Neuronal stem cell (in vitro differentiated cells): ENCODE data around the gene NTSR1.
A peak's percentile ranks its signal among the peaks of the same experiment; 100 is the strongest.

Experiments used
- DNase-seq: peaks from one replicate; pipeline ENCODE4 v3.0.0-alpha.2; 2013; ENCODE audit warnings: low spot score
- H2AFZ ChIP-seq: one replicate; pipeline ENCODE4 v1.6.1; 2013; ENCODE audit warnings: mild to moderate bottlenecking, low read length, inconsistent platforms
- H2AK5ac ChIP-seq: 2 replicates; pipeline ENCODE4 v1.6.1; 2013; ENCODE audit warnings: low read depth, mild to moderate bottlenecking, inconsistent platforms, low read length, moderate library complexity, mixed read lengths
- H2BK120ac ChIP-seq: 2 replicates; pipeline ENCODE4 v1.6.1; 2013; ENCODE audit warnings: low read depth, mild to moderate bottlenecking, inconsistent platforms, low read length, moderate library complexity, mixed read lengths
- H2BK12ac ChIP-seq: one replicate; pipeline ENCODE4 v1.6.1; 2013; ENCODE audit warnings: low read length, inconsistent platforms
- H2BK15ac ChIP-seq: 2 replicates; pipeline ENCODE4 v1.6.1; 2013; ENCODE audit warnings: mild to moderate bottlenecking, low read length, inconsistent platforms, mixed read lengths
- H2BK5ac ChIP-seq: one replicate; pipeline ENCODE4 v1.6.1; 2013; ENCODE audit warnings: inconsistent platforms, mild to moderate bottlenecking, low read length, moderate library complexity
- H3K14ac ChIP-seq: one replicate; pipeline ENCODE4 v1.6.1; 2013; ENCODE audit warnings: low read length, inconsistent platforms
- H3K18ac ChIP-seq: 2 replicates; pipeline ENCODE4 v1.6.1; 2013; ENCODE audit warnings: low read length, inconsistent platforms
- H3K23ac ChIP-seq: 2 replicates; pipeline ENCODE4 v1.6.1; 2013; ENCODE audit warnings: low read depth, mild to moderate bottlenecking, mixed read lengths, low read length, inconsistent platforms; ENCODE audit not compliant: poor library complexity
- H3K27ac ChIP-seq: replicated peaks from 3 replicates; pipeline ENCODE4 v1.5.1; 2013; ENCODE audit warnings: low read length, inconsistent platforms
- H3K27me3 ChIP-seq, 3 experiments: 2 replicates each; pipeline ENCODE4 v1.6.1; 2013; ENCODE audit warnings: low read length in 3 of 3, mild to moderate bottlenecking in 2 of 3, inconsistent platforms in 1 of 3, low read depth in 1 of 3, mixed read lengths in 1 of 3, moderate library complexity in 1 of 3; ENCODE audit not compliant: control insufficient read depth in 3 of 3, insufficient read depth in 3 of 3
- H3K36me3 ChIP-seq, 2 donors: replicated peaks in 1 of 2; 2 replicates each; pipeline ENCODE4 v1.6.1; 2013; ENCODE audit warnings: low read length in 2 of 2; ENCODE audit not compliant: control insufficient read depth in 2 of 2, insufficient read depth in 2 of 2
- H3K4ac ChIP-seq: 2 replicates; pipeline ENCODE4 v1.6.1; 2013; ENCODE audit warnings: inconsistent platforms, mild to moderate bottlenecking, low read length, moderate library complexity
- H3K4me1 ChIP-seq, 2 donors: 1 replicate in 1 of 2; 2 replicates in 1 of 2; pipeline ENCODE4 v1.6.1; 2013; ENCODE audit warnings: low read length in 2 of 2, low read depth in 1 of 2; ENCODE audit not compliant: control insufficient read depth in 2 of 2, insufficient read depth in 1 of 2
- H3K4me2 ChIP-seq: one replicate; pipeline ENCODE4 v1.6.1; 2013; ENCODE audit warnings: mild to moderate bottlenecking, low read length, inconsistent platforms; ENCODE audit not compliant: insufficient read depth, poor library complexity, severe bottlenecking
- H3K4me3 ChIP-seq, 2 donors: 2 replicates each; pipeline ENCODE4 v1.5.1; 2013; ENCODE audit warnings: low read length in 2 of 2, mild to moderate bottlenecking in 2 of 2, inconsistent platforms in 1 of 2, moderate library complexity in 1 of 2
- H3K79me1 ChIP-seq: one replicate; pipeline ENCODE4 v1.6.1; 2013; ENCODE audit warnings: low read depth, mild to moderate bottlenecking, inconsistent platforms, low read length, moderate library complexity
- H3K9ac ChIP-seq: one replicate; pipeline ENCODE4 v1.6.1; 2013; ENCODE audit warnings: mild to moderate bottlenecking, low read depth, low read length, inconsistent platforms; ENCODE audit not compliant: poor library complexity
- H3K9me3 ChIP-seq, 2 donors: replicated peaks in 1 of 2; 2 replicates each; pipeline versions ENCODE3 to v1.6.1; 2013; ENCODE audit warnings: low read length in 2 of 2, mild to moderate bottlenecking in 2 of 2, inconsistent platforms in 1 of 2, low read depth in 1 of 2, mixed read lengths in 1 of 2, moderate library complexity in 1 of 2; ENCODE audit not compliant: control insufficient read depth in 2 of 2, insufficient read depth in 1 of 2
- H4K8ac ChIP-seq: one replicate; pipeline ENCODE4 v1.6.1; 2013; ENCODE audit warnings: low read depth, mild to moderate bottlenecking, inconsistent platforms, low read length, moderate library complexity
- H4K91ac ChIP-seq: one replicate; pipeline ENCODE4 v1.6.1; 2013; ENCODE audit warnings: low read length, low read depth, mild to moderate bottlenecking, inconsistent platforms; ENCODE audit not compliant: poor library complexity
- WGBS, 2 donors: extraction: QIAGEN DNeasy Blood & Tissue Kit; methylation state at CpG; one replicate each; pipeline ENCODE4 v1.1.7; 2013; ENCODE audit warnings: missing lambda C conversion rate in 2 of 2, mixed read lengths in 1 of 2; ENCODE audit not compliant: insufficient read length in 2 of 2, insufficient replicate concordance in 1 of 2; ENCODE audit errors: extremely low coverage in 2 of 2; 5-methylcytosine and 5-hydroxymethylcytosine counted together

Gene NTSR1

GRCh38 chr20:62710886-62711702 lies 2.5 kb downstream of the NTSR1 start:
- Histone ChIP-seq H3K9ac (peak overlapping the region; percentile 60), H3K27me3 (peaks cover 18 to 87% (median 37%) of the 10 kb centered on the region in 3 experiments), H3K18ac (peak overlapping the region; percentile 87), H2BK12ac (no peak overlapping the region), H3K79me1 (no peaks in the 10 kb centered on the region), H3K4ac (no peak overlapping the region), H2BK15ac (no peak overlapping the region), H3K36me3 (no peaks in the 10 kb centered on the region), H4K91ac (no peak overlapping the region), H4K8ac (no peak overlapping the region), H3K4me1 (peaks cover 0 to 5% of the 10 kb centered on the region in 2 donors), H3K4me2 (no peak overlapping the region), H3K4me3 (no peak overlapping the region), H3K9me3 (peaks cover 0 to 8% of the 10 kb centered on the region in 2 donors), H2AK5ac (peak overlapping the region; percentile 40), H3K23ac (no peak overlapping the region), H2BK5ac (peak overlapping the region; percentile 39), H2AFZ (no peak overlapping the region), H3K27ac (no peak overlapping the region), H2BK120ac (no peak overlapping the region), H3K14ac (peak overlapping the region; percentile 47)
- no CpG with 5 or more reads among the region's 23 CpGs for WGBS, 2 donors
- no peak for DNase-seq

- Histone ChIP-seq H3K4ac (no peak overlapping the region), H3K27ac (no peak overlapping the region), H4K8ac (no peak overlapping the region), H3K9me3 (peaks cover 0 to 8% of the 10 kb centered on the region in 2 donors), H3K36me3 (no peaks in the 10 kb centered on the region), H2BK5ac (peak overlapping the region; percentile 39), H2BK120ac (no peak overlapping the region), H2BK15ac (peak overlapping the region; percentile 49), H3K79me1 (no peaks in the 10 kb centered on the region), H3K18ac (peak overlapping the region; percentile 64), H3K4me2 (no peak overlapping the region), H3K14ac (peak overlapping the region; percentile 17), H3K27me3 (peaks cover 18 to 82% (median 37%) of the 10 kb centered on the region in 3 experiments), H3K4me3 (no peak overlapping the region), H3K9ac (no peak overlapping the region), H2BK12ac (peak overlapping the region; percentile 41), H3K23ac (peak overlapping the region; percentile 98), H2AK5ac (no peak overlapping the region), H2AFZ (no peak overlapping the region), H3K4me1 (peaks cover 0 to 4% of the 10 kb centered on the region in 2 donors), H4K91ac (no peak overlapping the region)
- no CpG with 5 or more reads among the region's 23 CpGs for WGBS, 2 donors
- DNase-seq, result no peak
These were observed 3.1 kb downstream of the NTSR1 start for GRCh38 chr20:62711703-62712101.

- WGBS, 2 donors, result no CpG with 5 or more reads among the region's 8 CpGs
- H2BK5ac ChIP-seq, result no peak overlapping the region
- H2BK15ac ChIP-seq, result peak overlapping the region; percentile 67
- H3K4me2 ChIP-seq, result no peak overlapping the region
- peak overlapping the region; percentile 12 for H3K9ac ChIP-seq
- no peak overlapping the region for H2BK120ac ChIP-seq
- peaks cover 18 to 74% (median 36%) of the 10 kb centered on the region in 3 experiments for H3K27me3 ChIP-seq
- H3K4ac ChIP-seq, result peak overlapping the region; percentile 37
- no peak overlapping the region for H4K91ac ChIP-seq
- no peak overlapping the region for H3K18ac ChIP-seq
- peaks cover 0 to 8% of the 10 kb centered on the region in 2 donors for H3K9me3 ChIP-seq
- H2AFZ ChIP-seq, result no peak overlapping the region
- no peaks in the 10 kb centered on the region for H3K79me1 ChIP-seq
- no peak overlapping the region for H3K4me3 ChIP-seq
- no peak overlapping the region for H3K27ac ChIP-seq
- H3K23ac ChIP-seq, result peak overlapping the region; percentile 1
- H2BK12ac ChIP-seq, result no peak overlapping the region
- peaks cover 0 to 3% of the 10 kb centered on the region in 2 donors for H3K4me1 ChIP-seq
- no peak for DNase-seq
- H3K14ac ChIP-seq, result peak overlapping the region; percentile 17
- H3K36me3 ChIP-seq, result no peaks in the 10 kb centered on the region
- H4K8ac ChIP-seq, result no peak overlapping the region
- no peak overlapping the region for H2AK5ac ChIP-seq
These were observed 4.0 kb downstream of the NTSR1 start for GRCh38 chr20:62712606-62713005.

- Histone ChIP-seq H4K8ac (no peak overlapping the region), H3K9me3 (peaks cover 0 to 8% of the 10 kb centered on the region in 2 donors), H3K36me3 (no peaks in the 10 kb centered on the region), H2BK120ac (no peak overlapping the region), H3K9ac (no peak overlapping the region), H2AFZ (no peak overlapping the region), H3K27ac (no peak overlapping the region), H2BK5ac (no peak overlapping the region), H3K23ac (no peak overlapping the region), H2AK5ac (no peak overlapping the region), H3K4me2 (no peak overlapping the region), H3K4me3 (no peak overlapping the region), H2BK12ac (no peak overlapping the region), H2BK15ac (no peak overlapping the region), H4K91ac (no peak overlapping the region), H3K79me1 (no peaks in the 10 kb centered on the region), H3K18ac (no peak overlapping the region), H3K27me3 (peaks cover 8 to 70% (median 22%) of the 10 kb centered on the region in 3 experiments), H3K4me1 (peaks cover 0 to 2% of the 10 kb centered on the region in 2 donors), H3K14ac (no peak overlapping the region), H3K4ac (no peak overlapping the region)
- DNase-seq, result no peak
- no CpG with 5 or more reads among the region's 10 CpGs for WGBS, 2 donors
These were observed 5.4 kb downstream of the NTSR1 start for GRCh38 chr20:62714006-62714405.
